Stomach (tissue), 9 donors: Measurements from ENCODE around the gene SIM2. TPM values are rescaled to one million over a fixed set of nuclear protein-coding genes. Genes with fewer than 3 reads are reported as not detected.

ENCODE experiments used
- DNase-seq, 2 donors: peaks; one replicate each; pipeline versions ENCODE4 v3.0.0 to v3.0.0-alpha.2; 2013 to 2019
- H3K27ac ChIP-seq, 5 donors: fragments of 200-600 bp in 4 of 5; sonication (generic) in 4 of 5; one replicate each; pipeline ENCODE4 v1.5.1; 2013 to 2019; ENCODE audit warnings: mild to moderate bottlenecking in 1 of 5, moderate library complexity in 1 of 5
- H3K27me3 ChIP-seq, 3 donors: fragments of 200-600 bp; sonication (generic); one replicate each; pipeline ENCODE4 v1.5.1; 2017 to 2019; ENCODE audit warnings: mixed run types in 1 of 3
- H3K36me3 ChIP-seq, 4 donors: fragments of 200-600 bp; sonication (generic); 1 replicate in 3 of 4; 2 replicates in 1 of 4; pipeline ENCODE4 v1.5.1; 2016 to 2019
- H3K4me1 ChIP-seq, 4 donors: fragments of 200-600 bp; sonication (generic); one replicate each; pipeline ENCODE4 v1.5.1; 2016 to 2019
- H3K4me3 ChIP-seq, 4 donors: fragments of 200-600 bp; sonication (generic) in 3 of 4; one replicate each; pipeline ENCODE4 v1.5.1; 2016 to 2019; ENCODE audit warnings: mild to moderate bottlenecking in 1 of 4
- H3K9me3 ChIP-seq, 4 donors: fragments of 200-600 bp; sonication (generic); one replicate each; pipeline ENCODE4 v1.5.1; 2016 to 2019
- EP300 ChIP-seq: sonication (generic); formaldehyde crosslinking; IDR thresholded peaks from one replicate; pipeline ENCODE4 v1.6.1; 2017; ENCODE audit warnings: antibody characterized with exemption
- POLR2A ChIP-seq, 4 donors: fragments of 450-650 bp; IDR thresholded peaks; one replicate each; pipeline ENCODE4 v1.6.1; 2016; ENCODE audit warnings: antibody characterized with exemption in 4 of 4, control low read depth in 2 of 4, mild to moderate bottlenecking in 1 of 4, moderate library complexity in 1 of 4
- POLR2AphosphoS5 ChIP-seq, 3 donors: sonication (generic); formaldehyde crosslinking; IDR thresholded peaks; one replicate each; pipeline ENCODE4 v1.6.1; 2016; ENCODE audit warnings: antibody characterized with exemption in 3 of 3
- WGBS, 5 donors: extraction: QIAGEN DNeasy Blood & Tissue Kit in 3 of 5; methylation state at CpG; one replicate each; pipeline versions ENCODE4 v1.1.5 to v1.1.7; 2013 to 2018; 5-methylcytosine and 5-hydroxymethylcytosine counted together
- intact Hi-C: fragments of 100-400 bp; cut with DNase I; formaldehyde crosslinking; loops from one replicate; pipeline ENCODE4 v1.15.1; 2023; ENCODE audit warnings: low total_unique reads
- polyA plus RNA-seq, 3 donors: library from polyadenylated mRNA; stranded (reverse); fragments of 200-250 nt; gene quantifications; one replicate each; pipeline ENCODE4 v1.2.3, GENCODE V29; 2013
- total RNA-seq, 5 donors: library from RNA; depleted of rRNA; stranded (reverse); fragments of >200 nt; gene quantifications; one replicate each; pipeline versions ENCODE4 v1.1.0 to v1.2.3, GENCODE V29; 2014 to 2016
- TF ChIP-seq, protein P1 (sequence below), 7 experiments: fragments of 450-650 bp in 4 of 7; fragments of 200-600 bp in 3 of 7; sonication (generic) in 3 of 7; IDR thresholded peaks; one replicate each; pipeline ENCODE4 v1.5.1; 2016 to 2019; ENCODE audit warnings: antibody characterized with exemption in 7 of 7, control low read depth in 2 of 7, mild to moderate bottlenecking in 1 of 7
- donor health status: healthy with polysubstance abuse.
- donor health status: Bipolar disorder and iron deficiency.
- donor health status: healthy.

The SIM2 gene
- total and polyA plus RNA-seq, 8 donors, result 3.3 to 28.3 (median 14.0) TPM; not detected in 1

DNA sequence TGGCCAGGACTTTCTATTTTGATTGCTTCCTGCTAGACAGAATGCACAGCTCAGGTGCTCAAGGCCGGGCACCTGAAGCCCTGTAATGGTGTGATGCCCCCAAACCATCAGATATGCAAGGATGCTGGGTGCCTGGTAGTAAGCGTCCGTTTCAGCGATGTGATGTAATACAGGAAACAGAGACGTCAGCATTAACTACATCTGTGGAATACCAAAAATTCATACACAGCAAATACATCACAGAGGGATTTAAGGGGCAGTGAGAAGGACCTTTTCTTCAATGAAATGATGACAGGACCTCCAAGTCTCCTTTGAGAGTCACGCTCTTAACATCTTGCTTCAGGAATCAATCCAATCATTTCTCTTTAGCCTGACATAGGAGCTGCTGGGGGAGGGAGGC, 64.4 kb downstream of the SIM2 start:
- H3K27ac ChIP-seq, result no peak overlapping the region
- no peak for TF ChIP-seq POLR2A (IDR thresholded peaks at IDR 0.05)
- TF ChIP-seq POLR2AphosphoS5 (IDR thresholded peaks at IDR 0.05), result no peak
- no peak for TF ChIP-seq EP300
- TF ChIP-seq, protein P1, sequence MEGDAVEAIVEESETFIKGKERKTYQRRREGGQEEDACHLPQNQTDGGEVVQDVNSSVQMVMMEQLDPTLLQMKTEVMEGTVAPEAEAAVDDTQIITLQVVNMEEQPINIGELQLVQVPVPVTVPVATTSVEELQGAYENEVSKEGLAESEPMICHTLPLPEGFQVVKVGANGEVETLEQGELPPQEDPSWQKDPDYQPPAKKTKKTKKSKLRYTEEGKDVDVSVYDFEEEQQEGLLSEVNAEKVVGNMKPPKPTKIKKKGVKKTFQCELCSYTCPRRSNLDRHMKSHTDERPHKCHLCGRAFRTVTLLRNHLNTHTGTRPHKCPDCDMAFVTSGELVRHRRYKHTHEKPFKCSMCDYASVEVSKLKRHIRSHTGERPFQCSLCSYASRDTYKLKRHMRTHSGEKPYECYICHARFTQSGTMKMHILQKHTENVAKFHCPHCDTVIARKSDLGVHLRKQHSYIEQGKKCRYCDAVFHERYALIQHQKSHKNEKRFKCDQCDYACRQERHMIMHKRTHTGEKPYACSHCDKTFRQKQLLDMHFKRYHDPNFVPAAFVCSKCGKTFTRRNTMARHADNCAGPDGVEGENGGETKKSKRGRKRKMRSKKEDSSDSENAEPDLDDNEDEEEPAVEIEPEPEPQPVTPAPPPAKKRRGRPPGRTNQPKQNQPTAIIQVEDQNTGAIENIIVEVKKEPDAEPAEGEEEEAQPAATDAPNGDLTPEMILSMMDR (IDR thresholded peaks at IDR 0.05), result no peak
- H3K4me1 ChIP-seq, result peaks cover 0 to under 1% (median 0%) of the 10 kb centered on the region in 4 donors
- no peaks in the 10 kb centered on the region for H3K27me3 ChIP-seq
- H3K36me3 ChIP-seq, result peaks cover 0 to 53% (median 13%) of the 10 kb centered on the region in 4 donors
- H3K9me3 ChIP-seq, result no peaks in the 10 kb centered on the region
- 89 to 96% (median 94%) methylated on average over 6 of the region's 6 CpGs for WGBS, 5 donors
- no peak overlapping the region for H3K4me3 ChIP-seq
- intact Hi-C loops, result no loop called here
- DNase-seq, result no peak

DNA sequence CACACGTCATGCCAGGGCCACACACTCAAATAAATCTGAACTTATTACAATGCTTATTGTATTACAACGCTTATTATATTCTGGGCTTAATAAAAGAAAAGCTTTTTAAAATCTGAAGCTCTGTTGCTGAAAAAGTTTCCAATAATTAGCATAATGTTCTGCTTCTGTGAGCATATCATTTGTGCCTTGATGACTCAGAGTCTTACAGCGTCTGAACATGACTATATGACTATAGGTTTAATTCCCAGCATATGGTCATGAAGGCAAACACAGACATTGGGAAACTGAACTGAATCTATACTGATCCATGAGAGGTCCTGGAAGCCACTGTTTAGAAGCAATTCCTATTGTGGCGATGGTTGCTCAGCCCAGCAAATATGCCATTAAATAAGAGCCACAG, 66.3 kb downstream of the SIM2 start:
- H3K4me3 ChIP-seq, result no peak overlapping the region
- no peak overlapping the region for H3K27ac ChIP-seq
- no peaks in the 10 kb centered on the region for H3K27me3 ChIP-seq
- H3K36me3 ChIP-seq, result peaks cover 0 to 34% (median 6%) of the 10 kb centered on the region in 4 donors
- no peaks in the 10 kb centered on the region for H3K9me3 ChIP-seq
- WGBS, 5 donors, result 89 to 95% (median 93%) methylated on average over 4 of the region's 4 CpGs
- intact Hi-C loops, result no loop called here
- H3K4me1 ChIP-seq, result peaks cover 6 to 15% (median 8%) of the 10 kb centered on the region in 4 donors
- no peak for DNase-seq
- no peak for TF ChIP-seq POLR2A (IDR thresholded peaks at IDR 0.05)
- TF ChIP-seq EP300, result no peak

DNA sequence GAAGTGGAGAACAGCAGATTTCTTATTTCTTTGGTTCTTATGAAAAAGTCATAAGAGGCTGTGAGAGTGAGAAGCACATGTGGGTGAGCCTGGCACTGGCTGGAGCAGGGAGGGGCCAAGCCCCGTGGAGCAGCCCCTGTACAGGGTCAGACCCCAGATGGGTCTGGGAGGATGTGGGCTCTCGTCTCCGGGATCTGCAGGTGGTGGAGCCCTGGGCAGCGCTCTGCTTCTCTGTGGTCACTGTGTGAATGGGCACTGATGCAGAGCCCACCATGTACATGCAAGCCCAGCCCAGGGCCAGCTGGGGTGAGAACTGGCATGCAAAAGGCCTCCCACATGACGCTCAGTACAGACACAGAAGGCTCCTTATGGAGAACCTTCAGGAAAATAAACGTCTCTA, 67.6 kb downstream of the SIM2 start:
- no peaks in the 10 kb centered on the region for H3K27me3 ChIP-seq
- TF ChIP-seq POLR2AphosphoS5 (IDR thresholded peaks at IDR 0.05) (no peak), POLR2A (IDR thresholded peaks at IDR 0.05) (no peak), EP300 (no peak)
- TF ChIP-seq, protein P1 (IDR thresholded peaks at IDR 0.05), result no peak

DNA sequence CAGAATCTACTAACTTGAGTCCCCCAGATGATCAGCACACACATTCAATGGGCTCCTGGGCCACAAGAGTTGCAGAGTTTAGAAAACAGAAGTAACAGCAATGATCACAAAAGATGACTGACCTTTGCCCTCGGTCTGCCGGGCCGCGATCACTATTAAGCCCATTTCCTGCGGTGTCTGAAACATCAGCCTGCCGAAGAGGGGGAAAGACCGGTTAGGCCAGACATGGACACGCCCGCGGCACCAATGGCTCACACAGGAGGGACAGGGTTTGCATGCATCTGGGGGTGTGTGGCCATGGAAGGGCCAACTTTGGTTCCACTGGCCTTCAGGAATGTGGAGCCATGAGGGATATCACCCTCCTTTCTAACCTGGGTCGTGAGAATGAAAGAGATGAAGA, 68.2 kb downstream of the SIM2 start:
- Histone ChIP-seq H3K4me1 (peaks cover 6 to 15% (median 8%) of the 10 kb centered on the region in 4 donors), H3K27me3 (no peaks in the 10 kb centered on the region), H3K27ac (no peak overlapping the region), H3K36me3 (peaks cover 0 to 32% (median 4%) of the 10 kb centered on the region in 4 donors), H3K9me3 (no peaks in the 10 kb centered on the region), H3K4me3 (no peak overlapping the region)
- intact Hi-C loops, result no loop called here
- 72 to 98% (median 86%) methylated on average over 11 of the region's 11 CpGs for WGBS, 5 donors
- TF ChIP-seq EP300, result no peak
- no peak for TF ChIP-seq POLR2AphosphoS5 (IDR thresholded peaks at IDR 0.05)
- TF ChIP-seq, protein P1 (IDR thresholded peaks at IDR 0.05), result no peak
- TF ChIP-seq POLR2A (IDR thresholded peaks at IDR 0.05), result no peak
- DNase-seq, result no peak

More for the DNA sequence above, 67.6 kb downstream of the SIM2 start:
- DNase-seq, result no peak
- Histone ChIP-seq H3K9me3 (no peaks in the 10 kb centered on the region), H3K27ac (no peak overlapping the region), H3K4me1 (peaks cover 6 to 15% (median 8%) of the 10 kb centered on the region in 4 donors), H3K4me3 (no peak overlapping the region), H3K36me3 (peaks cover 0 to 32% (median 4%) of the 10 kb centered on the region in 4 donors)
- intact Hi-C loops, result no loop called here
- 84 to 93% (median 91%) methylated on average over 6 of the region's 6 CpGs for WGBS, 5 donors

DNA sequence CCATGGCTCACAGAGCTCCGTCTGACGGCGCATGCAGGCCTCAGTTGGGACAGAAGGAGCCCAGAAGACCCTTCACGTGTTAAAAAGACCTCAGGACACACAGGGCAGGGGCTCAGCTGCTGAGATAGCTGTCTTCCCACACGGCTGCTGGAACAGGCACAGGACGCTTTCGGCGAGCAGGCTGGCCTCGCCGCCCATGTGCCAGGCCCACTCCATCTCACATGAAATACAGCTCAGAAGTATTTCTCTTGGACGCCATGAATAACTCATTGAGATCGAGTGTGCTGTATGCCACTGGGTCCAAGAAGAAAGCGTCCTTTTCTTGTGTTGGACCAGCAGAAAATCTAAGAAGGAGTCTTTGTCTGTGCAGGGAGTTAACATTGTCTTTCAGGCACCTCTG, 69.6 kb downstream of the SIM2 start:
- H3K9me3 ChIP-seq, result no peaks in the 10 kb centered on the region
- H3K4me3 ChIP-seq, result no peak overlapping the region
- H3K36me3 ChIP-seq, result peaks cover 0 to 21% (median 4%) of the 10 kb centered on the region in 4 donors
- WGBS, 5 donors, result 91 to 95% (median 94%) methylated on average over 13 of the region's 13 CpGs
- no peaks in the 10 kb centered on the region for H3K27me3 ChIP-seq
- no peak overlapping the region for H3K27ac ChIP-seq
- TF ChIP-seq, protein P1 (IDR thresholded peaks at IDR 0.05), result no peak
- TF ChIP-seq POLR2AphosphoS5 (IDR thresholded peaks at IDR 0.05) (no peak), EP300 (no peak), POLR2A (IDR thresholded peaks at IDR 0.05) (no peak)
- H3K4me1 ChIP-seq, result peaks cover 11 to 26% (median 15%) of the 10 kb centered on the region in 4 donors
- intact Hi-C loops, result no loop called here
- DNase-seq, result no peak
